G401.6 (cell line): ENCODE data around the gene MIA2.
"Not testable (repeated sequence)": the region's sequence is repeated elsewhere in the genome, so short reads cannot be mapped to it uniquely, and the experiment has no call there.

Experiments used
- FAIRE-seq: peaks from 2 replicates; lab custom pipeline; 2012; peaks lifted over from hg19 to GRCh38; lab: Jason Lieb, UNC

The MIA2 gene, protein sequence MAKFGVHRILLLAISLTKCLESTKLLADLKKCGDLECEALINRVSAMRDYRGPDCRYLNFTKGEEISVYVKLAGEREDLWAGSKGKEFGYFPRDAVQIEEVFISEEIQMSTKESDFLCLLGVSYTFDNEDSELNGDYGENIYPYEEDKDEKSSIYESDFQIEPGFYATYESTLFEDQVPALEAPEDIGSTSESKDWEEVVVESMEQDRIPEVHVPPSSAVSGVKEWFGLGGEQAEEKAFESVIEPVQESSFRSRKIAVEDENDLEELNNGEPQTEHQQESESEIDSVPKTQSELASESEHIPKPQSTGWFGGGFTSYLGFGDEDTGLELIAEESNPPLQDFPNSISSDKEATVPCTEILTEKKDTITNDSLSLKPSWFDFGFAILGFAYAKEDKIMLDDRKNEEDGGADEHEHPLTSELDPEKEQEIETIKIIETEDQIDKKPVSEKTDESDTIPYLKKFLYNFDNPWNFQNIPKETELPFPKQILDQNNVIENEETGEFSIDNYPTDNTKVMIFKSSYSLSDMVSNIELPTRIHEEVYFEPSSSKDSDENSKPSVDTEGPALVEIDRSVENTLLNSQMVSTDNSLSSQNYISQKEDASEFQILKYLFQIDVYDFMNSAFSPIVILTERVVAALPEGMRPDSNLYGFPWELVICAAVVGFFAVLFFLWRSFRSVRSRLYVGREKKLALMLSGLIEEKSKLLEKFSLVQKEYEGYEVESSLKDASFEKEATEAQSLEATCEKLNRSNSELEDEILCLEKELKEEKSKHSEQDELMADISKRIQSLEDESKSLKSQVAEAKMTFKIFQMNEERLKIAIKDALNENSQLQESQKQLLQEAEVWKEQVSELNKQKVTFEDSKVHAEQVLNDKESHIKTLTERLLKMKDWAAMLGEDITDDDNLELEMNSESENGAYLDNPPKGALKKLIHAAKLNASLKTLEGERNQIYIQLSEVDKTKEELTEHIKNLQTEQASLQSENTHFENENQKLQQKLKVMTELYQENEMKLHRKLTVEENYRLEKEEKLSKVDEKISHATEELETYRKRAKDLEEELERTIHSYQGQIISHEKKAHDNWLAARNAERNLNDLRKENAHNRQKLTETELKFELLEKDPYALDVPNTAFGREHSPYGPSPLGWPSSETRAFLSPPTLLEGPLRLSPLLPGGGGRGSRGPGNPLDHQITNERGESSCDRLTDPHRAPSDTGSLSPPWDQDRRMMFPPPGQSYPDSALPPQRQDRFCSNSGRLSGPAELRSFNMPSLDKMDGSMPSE (N-terminal part only)

DNA sequence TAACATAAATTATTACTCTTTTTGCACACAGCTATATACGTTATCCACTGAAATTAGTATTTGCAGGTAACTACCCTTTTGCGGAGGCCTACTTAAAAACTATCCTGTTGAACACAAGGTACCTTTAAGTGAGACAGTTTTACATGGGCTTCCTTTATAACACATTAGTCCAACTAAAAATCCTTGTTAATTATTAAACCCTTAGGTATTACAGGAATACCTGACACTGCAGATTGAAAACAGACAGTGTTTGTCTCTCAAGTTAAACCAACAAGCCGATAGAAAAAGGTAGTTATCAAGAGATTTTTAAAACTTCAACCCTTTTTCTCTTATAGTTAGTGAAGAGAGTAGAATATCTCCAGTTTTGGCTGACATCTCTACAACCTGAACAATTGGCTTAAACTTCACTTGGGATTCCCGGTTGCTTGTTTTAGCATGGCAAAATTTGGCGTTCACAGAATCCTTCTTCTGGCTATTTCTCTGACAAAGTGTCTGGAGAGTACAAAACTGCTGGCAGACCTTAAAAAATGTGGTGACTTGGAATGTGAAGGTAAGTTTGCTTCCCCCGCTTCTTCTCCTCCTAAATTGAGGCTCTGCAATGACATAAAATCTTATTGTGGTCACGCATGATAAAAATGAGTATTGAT, at the start of gene MIA2:
MIA2 (plus strand) TSS at position 236 of the 647 bp plus-strand sequence; CDS start at position 436, 200 bp downstream.
- no peak for FAIRE-seq

DNA sequence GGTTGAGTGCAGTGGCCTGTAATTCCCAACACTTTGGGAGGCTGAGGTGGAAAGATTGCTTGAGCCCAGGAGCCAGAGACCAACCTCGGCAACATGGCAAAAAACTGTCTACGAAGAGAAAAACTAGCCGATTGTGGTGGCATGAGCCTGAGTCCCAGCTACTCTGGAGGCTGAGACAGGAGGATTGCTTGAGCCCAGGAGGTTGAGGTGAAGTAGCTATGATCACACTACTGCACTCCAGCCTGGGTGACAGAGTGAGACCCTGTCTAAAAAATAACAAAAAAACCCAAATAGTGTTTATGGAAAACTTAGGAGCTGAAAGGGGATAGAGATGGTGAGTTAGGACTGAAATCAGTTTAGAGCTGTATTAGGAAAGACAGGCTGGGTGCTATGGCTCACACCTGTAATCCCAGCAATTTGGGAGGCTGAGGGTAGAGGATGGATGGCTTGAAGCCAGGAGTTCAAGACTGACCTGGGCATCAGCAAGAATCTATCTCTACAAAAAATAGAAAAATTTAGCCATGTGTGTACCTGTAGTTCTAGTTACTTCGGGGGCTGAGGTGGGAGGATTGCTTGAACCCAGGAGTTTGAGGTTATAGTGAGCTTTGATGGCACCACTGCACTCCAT, 49.0 kb upstream of the MIA2 start:
- FAIRE-seq = no peak

DNA sequence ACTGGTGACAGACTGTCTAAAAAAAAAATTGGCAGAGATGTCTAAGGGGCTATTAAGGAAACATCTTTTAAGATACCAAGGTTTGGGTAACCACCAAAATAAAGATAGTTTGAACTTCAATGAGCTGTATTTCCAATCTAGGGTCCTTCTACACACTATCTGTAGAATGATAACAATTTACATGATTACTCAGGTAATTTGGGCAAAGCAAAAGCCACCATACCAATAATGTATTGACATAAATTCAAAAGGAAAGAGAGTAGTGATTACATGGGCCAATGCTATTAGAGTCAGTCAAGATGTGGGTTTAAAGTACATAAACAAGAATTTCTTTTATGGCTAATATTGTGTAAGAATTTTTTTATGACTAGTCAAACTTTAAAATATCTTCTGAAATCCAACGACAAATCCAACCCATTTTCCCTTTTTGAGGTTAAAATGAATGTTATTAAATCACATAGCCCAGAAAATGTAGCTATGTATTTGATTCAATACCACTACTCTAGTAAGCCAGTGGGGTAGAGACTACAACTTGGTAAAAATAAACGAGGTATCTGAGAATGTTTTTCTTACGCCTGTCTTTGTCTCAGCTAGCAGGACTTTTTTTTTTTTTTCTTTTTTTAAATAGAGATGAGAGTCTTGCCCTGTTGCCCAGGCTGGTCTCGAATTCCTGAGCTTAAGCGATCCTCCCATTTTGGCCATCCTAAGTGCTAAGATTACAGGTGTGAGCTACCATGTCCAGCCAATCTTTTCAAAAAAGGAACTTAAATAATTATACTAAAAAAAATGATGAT, 48.3 kb upstream of the MIA2 start:
- peak; percentile 87 for FAIRE-seq

DNA sequence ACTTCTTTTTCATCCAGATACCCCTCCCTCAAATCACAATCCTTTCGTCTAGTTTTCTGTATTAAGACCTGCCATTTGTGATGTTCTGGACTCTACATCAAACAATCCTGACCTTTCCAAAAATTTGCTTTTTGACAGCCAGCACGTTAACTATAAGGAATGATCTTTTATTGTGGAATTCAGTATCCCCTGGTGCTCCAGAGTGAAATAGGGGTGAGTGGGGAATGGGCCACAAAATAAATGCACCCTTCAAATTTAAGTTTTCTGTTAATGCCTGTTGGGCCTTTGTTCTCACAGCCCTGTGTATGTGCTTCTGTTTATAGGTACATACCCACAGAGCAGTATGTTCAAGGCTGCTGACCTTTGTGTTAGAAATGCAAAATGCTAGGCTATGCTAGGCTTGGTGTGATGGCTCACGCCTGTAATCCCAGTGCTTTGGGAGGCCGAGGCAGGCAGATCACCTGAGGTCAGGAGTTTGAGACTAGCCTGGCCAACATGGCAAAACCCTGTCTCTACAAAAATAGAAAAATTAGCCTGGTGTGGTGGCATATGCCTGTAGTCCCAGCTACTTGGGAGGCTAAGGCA, 46.7 kb upstream of the MIA2 start:
- FAIRE-seq = no peak

DNA sequence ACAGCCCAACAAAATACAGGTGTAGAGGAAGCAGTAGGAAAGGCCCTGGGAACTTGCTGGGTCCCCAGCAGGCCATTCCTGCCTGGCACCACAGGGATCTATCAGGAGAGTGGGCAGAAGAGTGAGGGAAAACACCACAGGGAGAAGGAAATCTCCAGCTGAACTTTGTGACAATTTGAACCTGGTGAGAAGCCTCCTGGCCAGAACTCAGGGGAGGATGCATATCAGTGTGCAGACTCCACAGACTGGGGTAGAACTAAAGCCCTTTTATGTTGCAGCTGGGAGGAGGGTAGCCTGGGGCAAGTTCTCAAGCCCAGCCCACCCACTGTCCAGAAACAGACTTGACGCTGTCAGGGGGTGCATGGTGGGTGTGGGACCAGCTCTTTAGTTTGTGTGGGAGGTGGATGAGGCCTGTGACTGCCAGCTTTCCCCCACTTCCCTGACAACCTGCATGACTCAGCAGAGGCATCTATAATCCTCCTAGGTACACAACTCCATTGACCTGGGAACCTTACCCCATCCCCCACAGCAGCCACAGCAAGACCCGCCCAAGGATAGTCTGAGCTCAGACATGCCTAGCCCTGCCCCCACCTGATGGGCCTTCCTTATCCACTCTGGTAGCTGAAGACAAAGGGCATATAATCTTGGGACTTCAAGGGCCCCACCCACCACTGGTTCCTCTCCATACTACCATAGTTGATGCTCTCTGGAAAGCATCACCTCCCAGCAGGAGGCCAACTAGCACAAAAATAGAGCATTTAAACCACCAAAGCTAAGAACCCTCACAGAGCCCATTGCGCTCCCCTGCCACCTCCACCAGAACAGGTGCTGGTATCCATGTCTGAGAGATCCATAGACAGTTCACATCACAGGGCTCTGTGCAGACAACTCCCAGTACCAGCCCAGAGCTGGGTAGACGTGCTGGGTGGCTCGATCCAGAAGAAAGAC, 29.8 kb upstream of the MIA2 start:
- FAIRE-seq = no peak

DNA sequence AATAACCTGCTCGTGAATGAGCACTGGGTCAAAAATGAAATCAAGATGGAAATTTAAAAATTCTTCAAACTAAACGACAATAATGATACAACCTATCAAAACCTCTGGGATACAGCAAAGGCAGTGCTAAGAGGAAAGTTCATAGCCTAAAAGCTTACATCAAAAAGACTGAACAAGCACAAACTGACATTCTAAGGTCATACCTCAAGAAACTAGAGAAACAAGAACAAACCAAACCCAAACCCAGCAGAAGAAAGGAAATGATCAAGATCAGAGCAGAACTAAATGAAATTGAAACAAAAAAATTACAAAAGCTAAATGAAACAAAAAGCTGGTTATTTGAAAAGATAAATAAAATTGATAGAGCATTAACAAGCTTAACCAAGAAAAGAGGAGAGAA, 26.3 kb upstream of the MIA2 start:
- not testable (repeated sequence) for FAIRE-seq

DNA sequence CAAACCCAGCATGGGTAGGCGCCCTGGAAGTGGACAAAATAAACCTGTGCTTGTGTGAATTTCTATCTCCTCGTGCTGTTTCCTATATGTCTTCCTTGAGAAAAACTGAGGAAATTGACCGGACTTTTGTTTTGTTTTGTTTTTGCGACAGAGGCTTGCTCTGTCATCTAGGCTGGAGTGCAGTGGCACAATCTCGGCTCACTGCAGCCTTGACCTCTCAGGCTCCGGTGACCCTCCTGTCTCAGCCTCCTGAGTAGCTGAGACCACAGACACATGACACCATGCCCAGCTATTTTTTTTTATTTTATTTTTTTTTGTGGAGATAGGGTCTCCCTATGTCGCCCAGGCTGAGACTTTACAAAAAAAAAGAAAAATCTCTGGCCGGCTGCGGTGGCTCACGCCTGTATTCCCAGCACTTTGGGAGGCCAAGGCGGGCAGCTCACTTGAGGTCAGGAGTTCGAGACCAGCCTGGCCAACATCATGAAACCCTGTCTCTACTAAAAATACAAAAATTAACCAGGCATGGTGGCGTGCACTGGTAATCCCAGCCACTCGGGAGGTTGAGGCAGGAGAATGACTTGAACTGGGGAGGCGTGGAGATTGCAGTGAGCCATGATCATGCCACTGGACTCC, 22.5 kb upstream of the MIA2 start:
- no peak for FAIRE-seq

DNA sequence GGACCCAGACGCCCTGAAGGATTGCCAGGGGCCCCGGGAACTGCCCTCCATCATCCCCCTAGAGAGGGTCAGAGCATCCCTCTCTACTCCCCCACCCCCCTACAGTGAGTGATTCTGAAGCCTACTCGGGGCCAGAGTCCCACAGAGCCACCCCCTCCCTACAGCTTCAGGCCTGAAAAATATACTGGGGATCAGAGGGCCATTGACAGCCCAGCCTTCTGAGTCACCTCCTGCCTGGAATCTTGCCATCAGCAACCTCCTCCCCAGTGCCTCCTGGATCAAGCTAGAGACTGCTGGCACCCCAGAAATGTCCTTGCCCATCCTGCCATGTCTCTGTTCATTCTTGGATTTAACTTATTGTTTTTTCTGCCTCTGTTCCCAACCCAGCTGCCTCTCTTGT, 21.7 kb upstream of the MIA2 start:
- no peak for FAIRE-seq

DNA sequence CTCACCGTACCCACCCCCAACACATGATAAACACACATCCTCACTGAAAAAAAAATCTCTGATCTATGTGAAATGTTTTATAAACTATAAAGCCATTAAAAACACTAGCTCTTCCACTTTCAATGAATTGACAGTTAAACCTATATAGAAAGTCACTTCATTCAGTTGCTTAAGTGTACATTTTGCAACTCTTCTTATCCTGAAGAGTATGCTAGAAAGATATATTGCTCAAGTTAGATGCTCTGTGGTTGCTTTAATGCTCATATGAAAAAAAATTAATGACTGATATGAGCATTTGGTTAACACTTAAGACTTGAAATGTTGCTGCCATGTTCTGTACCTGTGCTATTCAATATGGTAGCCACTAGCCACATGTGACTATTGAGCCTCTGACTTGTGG, 21.0 kb upstream of the MIA2 start:
- no peak for FAIRE-seq

DNA sequence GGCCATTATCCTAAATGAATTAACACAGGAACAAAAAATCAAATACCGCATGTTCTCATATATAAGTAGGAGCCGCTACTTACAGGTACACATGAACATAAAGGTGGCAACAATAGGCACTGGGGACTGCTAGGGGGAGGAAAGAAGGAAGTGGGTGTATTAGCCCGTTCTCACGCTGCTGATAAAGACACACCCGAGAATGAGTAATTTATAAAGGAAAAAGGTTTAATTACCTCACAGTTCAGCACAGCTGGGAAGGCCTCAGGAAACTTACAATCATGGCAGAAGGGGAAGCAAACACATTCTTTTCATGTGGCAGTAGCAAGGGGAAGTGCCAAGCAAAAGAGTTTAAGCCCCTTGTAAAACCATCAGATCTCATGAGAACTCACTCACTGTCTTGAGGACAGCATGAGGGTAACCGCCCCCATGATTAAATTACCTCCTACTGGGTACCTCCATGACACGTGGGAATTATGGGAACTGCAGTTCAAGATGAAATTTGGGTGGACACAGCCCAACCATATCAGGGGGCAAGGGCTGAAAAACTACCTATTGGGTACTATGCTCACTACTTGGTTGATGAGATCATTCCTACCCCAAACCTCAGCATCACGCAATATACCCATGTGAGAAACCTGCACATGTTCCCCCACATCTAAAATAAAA, 16.4 kb upstream of the MIA2 start:
- FAIRE-seq = no peak

DNA sequence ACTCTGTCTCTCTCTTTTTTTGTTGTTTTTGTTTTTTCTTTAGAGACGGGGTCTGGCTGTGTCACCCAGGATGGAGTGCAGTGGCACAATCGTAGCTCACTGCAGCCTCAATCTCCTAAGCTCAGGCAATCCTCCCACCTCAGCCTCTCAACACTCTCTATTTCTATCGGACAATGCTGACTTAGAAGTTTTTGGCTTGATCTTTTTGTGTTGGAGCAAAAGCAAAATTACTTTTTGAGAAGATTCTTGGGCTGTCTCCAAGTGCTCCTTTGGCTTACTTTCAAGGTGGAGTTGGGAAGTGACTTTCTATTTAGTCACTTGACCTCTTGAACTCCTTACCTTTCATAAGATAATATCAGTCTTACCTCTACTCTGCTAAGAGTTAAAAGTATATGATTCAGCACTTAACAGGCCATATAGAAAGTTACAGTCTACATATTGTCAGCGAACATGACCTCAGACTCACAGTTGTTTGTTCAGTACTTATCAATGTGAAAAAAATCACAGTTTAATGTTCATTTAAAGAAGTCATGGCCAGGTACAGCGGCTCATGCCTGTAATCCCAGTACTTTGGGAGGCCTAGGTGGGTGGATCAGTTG, 15.4 kb upstream of the MIA2 start:
- FAIRE-seq = no peak

DNA sequence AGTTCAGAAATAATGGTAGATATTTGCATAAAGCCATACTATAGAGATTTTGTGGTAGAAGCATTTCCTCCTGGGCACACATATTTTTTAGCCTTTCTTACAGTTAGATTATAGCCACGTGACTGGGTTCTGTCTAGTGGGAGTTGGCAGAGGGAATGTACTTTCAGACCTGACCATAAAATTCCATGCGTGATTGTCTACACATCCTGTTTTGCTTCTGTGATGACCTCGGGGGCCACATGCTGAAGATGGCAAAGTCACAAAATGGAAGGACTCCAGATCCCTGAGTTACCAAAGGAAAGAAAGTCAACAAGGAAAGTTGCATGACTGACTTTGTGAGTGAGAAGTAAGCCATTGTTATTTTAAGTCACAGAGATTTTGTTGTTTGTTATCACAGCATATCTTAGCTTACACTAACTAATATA, 14.6 kb upstream of the MIA2 start:
- no peak for FAIRE-seq

DNA sequence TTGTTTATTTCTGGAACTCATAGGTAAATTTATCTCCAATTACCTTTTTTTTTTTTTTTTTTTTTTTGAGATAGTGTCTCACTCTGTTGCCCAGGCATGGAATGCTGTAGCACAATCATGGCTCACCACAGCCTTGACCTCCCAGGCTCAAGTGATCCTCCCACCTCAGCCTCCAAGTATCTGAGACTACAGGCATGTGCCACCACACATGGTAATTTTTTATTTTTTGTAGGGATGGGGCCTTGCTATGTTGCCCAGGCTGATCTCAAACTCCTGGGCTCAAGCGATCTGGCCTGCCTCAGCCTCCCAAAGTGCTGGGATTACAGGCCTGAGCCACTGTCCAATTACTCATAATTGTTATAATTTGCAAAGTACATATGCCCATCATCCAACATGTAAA, 13.2 kb upstream of the MIA2 start:
- not testable (repeated sequence) for FAIRE-seq

DNA sequence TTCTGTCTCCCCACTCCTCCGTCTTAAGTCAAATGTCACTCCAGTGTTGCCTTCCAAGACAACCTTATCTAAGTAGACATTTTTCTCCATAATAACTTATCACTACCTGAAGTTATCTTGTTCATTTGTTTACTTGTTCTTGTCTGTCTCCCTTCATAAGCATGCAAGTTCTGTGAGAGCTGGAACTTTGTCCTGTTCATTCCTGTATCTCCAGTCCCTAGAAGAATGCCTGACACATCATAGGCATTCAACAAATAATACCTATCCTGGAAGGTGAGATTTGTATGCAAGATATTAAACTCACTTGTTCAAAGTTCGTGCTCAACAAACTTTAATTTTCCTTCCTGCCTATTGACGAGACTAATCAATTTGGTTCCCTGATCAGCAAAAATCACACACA, 5.7 kb upstream of the MIA2 start:
- FAIRE-seq = no peak

DNA sequence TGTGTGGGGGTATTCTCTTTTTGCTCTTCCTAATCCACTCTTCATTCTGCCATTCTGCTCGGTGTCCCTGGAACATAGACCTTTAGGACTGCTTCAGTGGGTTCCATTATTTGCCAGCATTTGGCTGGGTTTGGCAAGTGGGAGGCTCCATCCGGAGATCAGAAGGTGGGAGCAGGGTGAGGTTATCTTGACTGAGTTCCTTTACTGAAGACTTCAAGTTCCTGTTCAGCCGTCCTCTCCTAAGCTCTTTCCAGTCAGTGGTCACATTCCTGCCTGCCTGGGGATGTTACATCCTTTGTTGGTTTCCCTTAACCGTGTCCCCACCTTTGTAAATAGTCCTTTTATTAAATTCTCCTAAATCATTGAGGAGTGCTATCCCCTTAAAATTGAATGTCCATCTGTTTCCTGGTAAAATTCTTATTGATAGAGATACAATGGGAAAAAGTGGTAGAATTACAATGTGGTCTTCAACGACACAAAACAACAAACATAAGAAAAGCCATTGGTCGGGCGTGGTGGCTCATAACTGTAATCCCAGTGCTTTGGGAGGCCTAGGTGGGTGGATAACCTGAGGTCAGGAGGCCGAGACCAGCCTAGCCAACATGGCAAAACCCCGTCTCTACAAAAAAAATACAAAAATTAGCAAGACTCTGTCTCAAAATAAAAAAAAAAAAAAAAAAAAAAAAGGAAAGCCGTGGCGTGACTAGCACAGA, 5.0 kb upstream of the MIA2 start:
- FAIRE-seq = no peak

DNA sequence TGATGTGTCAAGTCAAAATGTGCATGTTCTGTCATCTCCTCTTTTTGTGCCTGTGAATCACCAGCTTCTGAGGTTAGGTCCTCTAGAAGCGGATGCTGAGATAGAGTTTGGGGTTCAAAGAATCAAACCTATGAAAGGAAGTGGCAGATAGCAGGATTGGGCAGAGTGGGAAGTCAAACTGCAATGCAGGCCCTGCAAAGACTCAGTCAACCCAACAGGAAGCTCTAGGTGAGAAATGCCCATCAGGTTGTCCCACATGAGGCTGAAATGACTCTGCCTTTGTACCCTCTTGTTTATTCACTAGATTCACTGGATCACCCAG, 4.5 kb upstream of the MIA2 start:
- no peak for FAIRE-seq

DNA sequence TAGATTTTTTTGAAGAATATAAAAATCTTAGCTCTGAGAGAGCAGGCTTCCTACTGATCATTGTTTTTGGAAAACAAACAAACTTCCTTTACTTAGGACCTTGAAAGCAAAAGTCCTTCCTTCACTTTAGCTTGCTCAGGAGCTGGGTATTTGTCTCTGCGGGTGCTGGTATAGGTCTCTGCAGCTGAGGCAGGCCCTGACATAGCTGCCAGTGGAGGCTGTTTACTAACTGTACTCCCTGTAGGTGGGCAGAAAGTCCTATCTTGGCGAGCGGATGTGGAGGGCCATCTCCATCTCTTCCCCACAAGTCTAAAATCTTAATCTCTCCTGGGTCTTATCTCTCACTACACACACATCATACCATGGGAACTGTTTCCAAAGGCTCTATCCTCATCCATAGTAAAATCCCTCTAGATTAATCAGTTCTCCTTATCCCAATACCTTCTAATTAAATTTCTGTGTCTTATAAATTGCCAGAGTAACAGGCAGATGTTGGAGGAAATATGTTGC, 4.1 kb upstream of the MIA2 start:
- FAIRE-seq = no peak
